Right lobe of liver (tissue), 6 donors: ENCODE measurements around the gene FAM83F. TPM values are rescaled to one million over a fixed set of nuclear protein-coding genes. Genes with fewer than 3 reads are reported as not detected.

Experiments
- ATAC-seq, 4 donors: fragments of 200-7000 bp; cut with Tn5 transposase; one replicate each; pipeline ENCODE4 v1.9.1; 2020; ENCODE audit warnings: mild to moderate bottlenecking in 4 of 4, moderate library complexity in 4 of 4
- DNase-seq, 3 donors: peaks; one replicate each; pipeline ENCODE4 v3.0.0-alpha.2; 2020
- H3K27ac ChIP-seq, 3 donors: fragments of 200-600 bp; one replicate each; pipeline ENCODE4 v1.8.0; 2022
- H3K27me3 ChIP-seq, 2 donors: fragments of 200-600 bp; one replicate each; pipeline ENCODE4 v1.8.0; 2022
- H3K36me3 ChIP-seq, 4 donors: fragments of 200-600 bp; sonication (generic) in 1 of 4; one replicate each; pipeline versions ENCODE4 v1.5.1 to v1.8.0; 2017 to 2022; ENCODE audit warnings: control low read depth in 1 of 4
- H3K4me1 ChIP-seq, 4 donors: fragments of 200-600 bp; sonication (generic) in 1 of 4; one replicate each; pipeline versions ENCODE4 v1.5.1 to v1.8.0; 2017 to 2022; ENCODE audit warnings: control low read depth in 1 of 4
- H3K4me3 ChIP-seq, 3 donors: fragments of 200-600 bp; one replicate each; pipeline ENCODE4 v1.8.0; 2022
- H3K9me3 ChIP-seq, 4 donors: fragments of 200-600 bp; sonication (generic) in 1 of 4; one replicate each; pipeline versions ENCODE4 v1.5.1 to v1.8.0; 2017 to 2022; ENCODE audit warnings: control low read depth in 1 of 4
- CTCF ChIP-seq, 4 donors: fragments of 200-600 bp in 3 of 4; fragments of 450-650 bp in 1 of 4; IDR thresholded peaks; one replicate each; pipeline versions ENCODE4 v1.5.1 to v1.8.0; 2016 to 2022; ENCODE audit warnings: antibody characterized with exemption in 4 of 4, mild to moderate bottlenecking in 2 of 4
- POLR2A ChIP-seq: fragments of 450-650 bp; IDR thresholded peaks from one replicate; pipeline ENCODE4 v1.6.1; 2017; ENCODE audit warnings: antibody characterized with exemption, mild to moderate bottlenecking
- WGBS: methylation state at CpG from one replicate; pipeline ENCODE4 v1.1.6; 2018; ENCODE audit warnings: low coverage, low lambda C conversion rate; ENCODE audit not compliant: insufficient coverage; ENCODE audit errors: missing lambda C conversion rate; 5-methylcytosine and 5-hydroxymethylcytosine counted together
- intact Hi-C, 2 donors: fragments of 100-400 bp; cut with DNase I; formaldehyde crosslinking; loops; one replicate each; pipeline versions ENCODE4 v1.11.2 to v1.14.1; 2022
- total RNA-seq, 6 experiments: library from RNA; depleted of rRNA in 2 of 6; stranded (reverse); fragments of >200 nt in 2 of 6; fragmentation: NEBNext Ultra II Directional in 3 of 6; extraction: Animal tissue kit (Norgen Biotek cat#: 25700) in 3 of 6; gene quantifications; one replicate each; pipeline versions ENCODE4 v1.1.0 to v1.2.4, GENCODE V29; 2016 to 2023
- donor health status: DM: no; HTN: yes; CAD: no.
- donor health status: DM: no; HTN: no; CAD: no.
- donor health status: DM: no; HTN: no; CAD: no.
- donor health status: DM: no; HTN: yes; CAD: no.
- donor health status: DM: no; HTN: yes; CAD: no.

FAM83F gene
- total RNA-seq, 6 experiments from 2014 or later = 1.1 to 4.5 (median 1.6) TPM

GRCh38 chr22:40027191-40028097 lies 32.7 kb downstream of the FAM83F start:
- no peak overlapping the region for H3K4me3 ChIP-seq
- intact Hi-C loops = loop anchor here (5.0 to 10.0 kb wide), 4 partner anchors 93 to 490 kb away; no protein-coding TSS in a partner anchor
- no peak for DNase-seq
- 40% methylated on average over 3 of the region's 21 CpGs for WGBS
- H3K36me3 ChIP-seq = no peaks in the 10 kb centered on the region
- no peak overlapping the region for H3K27ac ChIP-seq
- no peak for TF ChIP-seq CTCF (IDR thresholded peaks at IDR 0.05)
- no peaks in the 10 kb centered on the region for H3K4me1 ChIP-seq
- H3K27me3 ChIP-seq = no peaks in the 10 kb centered on the region
- ATAC-seq = no peak
- H3K9me3 ChIP-seq = no peaks in the 10 kb centered on the region

DNA sequence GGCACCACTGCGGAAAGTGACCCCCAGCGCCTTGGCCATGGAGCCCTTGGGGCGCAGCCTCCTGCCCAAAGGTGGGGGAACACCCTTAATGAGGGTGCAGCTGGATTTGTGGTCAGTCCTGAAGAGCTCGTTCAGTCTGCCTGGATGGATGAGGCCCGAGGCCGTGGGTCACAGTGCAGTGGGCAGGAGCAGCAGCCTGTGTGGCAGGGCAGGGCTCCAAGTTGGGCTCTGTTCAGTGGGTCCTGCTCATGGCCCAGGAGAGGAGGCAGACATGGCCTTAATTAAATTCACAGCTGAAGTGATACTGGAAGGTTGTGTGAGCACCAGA lies 33.3 kb downstream of the FAM83F start:
- intact Hi-C loops = loop anchor here (5.0 to 10.0 kb wide), 4 partner anchors 93 to 491 kb away; no protein-coding TSS in a partner anchor
- Histone ChIP-seq H3K36me3 (no peaks in the 10 kb centered on the region), H3K27ac (no peak overlapping the region), H3K9me3 (no peaks in the 10 kb centered on the region), H3K27me3 (no peaks in the 10 kb centered on the region), H3K4me3 (no peak overlapping the region), H3K4me1 (no peaks in the 10 kb centered on the region)
- WGBS = no CpG with 5 or more reads among the region's 6 CpGs
- no peak for ATAC-seq
- DNase-seq = no peak
- TF ChIP-seq POLR2A (no peak), CTCF (IDR thresholded peaks at IDR 0.05) (no peak)

DNA sequence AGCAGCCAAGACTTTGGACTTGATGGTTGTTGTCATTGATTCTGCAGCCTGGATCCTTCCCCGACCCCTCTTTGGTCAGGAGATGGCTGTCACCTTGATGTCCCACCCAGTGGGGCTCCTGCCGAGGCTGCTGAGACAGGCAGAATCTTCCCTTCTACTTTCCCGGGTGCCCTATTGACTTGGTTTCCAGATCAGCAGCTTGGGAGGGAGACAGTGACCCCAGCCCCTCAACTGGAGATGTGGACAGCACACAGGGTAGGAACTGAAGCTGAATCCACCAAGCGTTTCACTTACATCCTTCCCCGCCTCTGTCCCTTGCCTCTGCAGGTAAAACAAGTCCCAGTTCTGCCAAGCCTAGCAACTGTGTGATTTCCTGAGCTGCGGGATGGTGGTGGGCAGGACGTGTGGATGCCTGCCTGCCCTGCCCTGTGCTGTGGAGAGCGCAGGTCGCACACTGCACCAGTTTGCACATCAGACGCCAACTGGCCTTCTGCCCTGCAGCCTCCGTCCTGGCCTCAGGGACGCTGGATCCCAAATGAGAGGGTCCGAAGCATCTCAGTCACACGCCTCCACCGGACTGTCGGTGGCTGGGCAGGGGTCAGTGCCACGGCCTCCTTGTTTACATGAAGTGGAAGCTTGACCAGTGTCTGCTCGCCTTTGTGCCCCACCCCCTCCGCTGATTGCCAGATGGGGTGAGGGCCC lies 34.6 kb downstream of the FAM83F start:
- TF ChIP-seq CTCF (IDR thresholded peaks at IDR 0.05) (no peak), POLR2A (no peak)
- no peak overlapping the region for H3K4me3 ChIP-seq
- intact Hi-C loops = loop anchor here (5.0 to 10.0 kb wide), 4 partner anchors 95 to 492 kb away; no protein-coding TSS in a partner anchor
- no peaks in the 10 kb centered on the region for H3K36me3 ChIP-seq
- no peaks in the 10 kb centered on the region for H3K4me1 ChIP-seq
- no peaks in the 10 kb centered on the region for H3K9me3 ChIP-seq
- no peak overlapping the region for H3K27ac ChIP-seq
- DNase-seq = no peak
- ATAC-seq = no peak
- 76% methylated on average over 8 of the region's 19 CpGs for WGBS
- H3K27me3 ChIP-seq = no peaks in the 10 kb centered on the region

DNA sequence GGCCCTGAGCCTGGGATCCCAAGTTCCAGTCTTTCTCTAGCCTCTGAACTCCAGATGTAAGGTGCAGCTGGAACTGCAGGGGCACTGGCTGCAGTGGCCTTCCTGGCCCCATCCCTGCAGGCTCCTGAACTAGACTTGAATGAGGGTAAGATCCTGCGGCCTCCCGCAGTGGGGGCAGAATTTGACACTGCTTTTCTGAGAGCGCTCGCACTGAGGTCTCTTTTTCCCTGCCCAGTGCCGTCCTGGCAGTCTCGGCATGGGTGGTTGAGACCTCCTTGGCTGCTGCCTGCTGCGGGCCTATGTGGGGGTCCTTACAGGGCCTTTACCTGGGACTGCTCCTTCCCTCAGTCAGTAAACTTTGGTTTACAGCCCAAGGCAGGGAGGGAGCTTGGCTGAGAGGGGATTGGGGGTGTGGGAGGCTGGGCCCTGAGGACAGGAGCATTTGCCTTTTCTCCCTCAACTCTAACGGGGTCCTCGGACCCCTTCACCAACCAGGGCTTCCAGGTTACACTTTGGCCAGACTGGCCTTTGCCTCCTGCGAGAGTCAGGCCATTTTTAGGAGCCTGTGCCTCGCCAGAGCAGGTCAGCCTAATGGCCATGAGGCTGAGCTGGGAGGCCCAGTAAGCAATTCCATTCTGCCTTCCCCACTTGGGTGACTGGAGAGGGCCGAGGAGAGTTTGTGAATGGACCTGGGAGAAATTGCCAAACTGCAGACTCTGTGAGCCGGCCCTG lies 35.4 kb downstream of the FAM83F start:
- H3K4me1 ChIP-seq = no peaks in the 10 kb centered on the region
- H3K27me3 ChIP-seq = no peaks in the 10 kb centered on the region
- H3K9me3 ChIP-seq = no peaks in the 10 kb centered on the region
- no peak for DNase-seq
- TF ChIP-seq POLR2A (no peak), CTCF (IDR thresholded peaks at IDR 0.05) (no peak)
- intact Hi-C loops = no loop called here
- ATAC-seq = no peak
- no peak overlapping the region for H3K4me3 ChIP-seq
- WGBS = 78% methylated on average over 4 of the region's 13 CpGs
- H3K36me3 ChIP-seq = no peaks in the 10 kb centered on the region
- H3K27ac ChIP-seq = no peak overlapping the region
